ENCODE data around the gene IPO13.

DNA sequence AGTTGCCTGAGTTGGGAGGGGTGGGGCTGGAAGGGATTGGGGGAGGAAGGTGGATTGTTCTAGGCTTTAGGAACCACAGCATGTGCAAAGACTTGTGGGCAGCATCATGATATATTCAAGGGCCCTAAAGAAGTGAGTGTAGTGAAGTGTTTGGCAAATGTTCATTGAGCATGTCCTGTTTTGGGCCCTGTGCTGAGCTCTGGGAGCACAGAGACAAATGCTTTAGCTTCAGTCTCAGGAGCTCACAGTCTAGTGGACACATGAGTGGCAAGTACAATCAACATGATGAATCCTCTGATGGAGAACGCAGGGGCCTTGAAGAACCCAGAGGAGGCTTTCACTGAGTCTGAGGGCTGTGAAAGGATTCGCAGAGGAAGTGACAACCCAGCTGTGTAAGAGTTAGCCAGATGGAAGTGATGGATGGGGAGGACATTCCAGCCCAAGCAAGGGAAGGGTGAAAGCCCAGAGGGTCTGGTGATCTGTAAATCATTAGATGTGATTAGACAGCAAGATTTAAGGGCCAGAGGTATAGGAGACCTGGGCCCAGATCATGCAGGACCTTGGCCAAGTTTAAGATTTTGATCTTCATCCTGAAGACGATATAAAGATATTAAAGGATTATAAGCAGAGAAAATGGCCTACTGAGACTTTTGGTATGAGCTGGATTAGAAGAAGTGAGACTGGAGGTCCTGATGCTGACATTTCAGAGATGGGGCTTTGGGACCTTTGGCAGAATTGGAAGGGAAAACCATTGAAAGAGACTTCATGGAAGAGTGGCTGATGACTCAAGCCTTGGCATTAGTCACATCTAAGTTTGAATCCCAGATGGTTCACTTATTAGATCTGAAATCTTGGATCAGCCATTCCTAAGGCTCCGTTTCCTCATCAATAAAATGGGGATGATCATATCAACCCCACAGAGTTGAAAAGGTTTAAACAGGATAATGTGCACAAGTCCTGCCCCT lies 4.6 kb downstream of the IPO13 start:
- TF ChIP-seq POLR2AphosphoS5 (IDR thresholded peaks at IDR 0.05; ENCODE audit: low read depth, low read length) (no peak), POLR2A (IDR thresholded peaks at IDR 0.05; ENCODE audit: low read depth, low read length) (no peak), SPI1 (IDR thresholded peaks at IDR 0.05; ENCODE audit: low read depth, low read length) (no peak)

Measured in GM12891 (cell line).